Measurements from ENCODE around the gene KRTAP17-1. TPM values are rescaled to one million over a fixed set of nuclear protein-coding genes. Genes with fewer than 3 reads are reported as not detected.
A peak's percentile ranks its signal among the peaks of the same experiment; 100 is the strongest.
"Not testable (repeated sequence)": the region's sequence is repeated elsewhere in the genome, so short reads cannot be mapped to it uniquely, and the experiment has no call there.

Gene KRTAP17-1
- total and polyA plus RNA-seq, 8 donors, result not detected

GRCh38 chr17:41284546-41284945 is 31.0 kb downstream of the KRTAP17-1 start:
- H3K27me3 ChIP-seq, result peaks cover 0 to 5% (median 0%) of the 10 kb centered on the region in 4 donors
- no peaks in the 10 kb centered on the region for H3K9me3 ChIP-seq
- no peaks in the 10 kb centered on the region for H3K36me3 ChIP-seq
- WGBS, 2 donors, result 27 to 29% methylated on average over 2 of the region's 2 CpGs
- no peak overlapping the region for H3K4me3 ChIP-seq
- no peak for DNase-seq
- no peak for FAIRE-seq
- H3K4me1 ChIP-seq, result no peaks in the 10 kb centered on the region
- no peak for TF ChIP-seq CTCF (IDR thresholded peaks at IDR 0.05)
- intact Hi-C loops (cut with DNase I), result no loop called here
- H3K27ac ChIP-seq, result no peak overlapping the region
- no peak for ATAC-seq

- no peak for FAIRE-seq
- ATAC-seq, result no peak
- intact Hi-C loops (cut with DNase I), result no loop called here
- H3K27me3 ChIP-seq, result peaks cover 0 to 5% (median 0%) of the 10 kb centered on the region in 4 donors
- H3K4me1 ChIP-seq, result no peaks in the 10 kb centered on the region
- 39 to 42% methylated on average over 3 of the region's 3 CpGs for WGBS, 2 donors
- H3K27ac ChIP-seq, result no peak overlapping the region
- no peaks in the 10 kb centered on the region for H3K36me3 ChIP-seq
- TF ChIP-seq CTCF (IDR thresholded peaks at IDR 0.05), result no peak
- no peak overlapping the region for H3K4me3 ChIP-seq
- no peaks in the 10 kb centered on the region for H3K9me3 ChIP-seq
- no peak for DNase-seq
Observed at GRCh38 chr17:41284043-41284442, 31.5 kb downstream of the KRTAP17-1 start.

- no peak for ATAC-seq
- Histone ChIP-seq H3K36me3 (no peaks in the 10 kb centered on the region), H3K27me3 (peaks cover 0 to 5% (median 0%) of the 10 kb centered on the region in 4 donors), H3K4me1 (no peaks in the 10 kb centered on the region), H3K9me3 (no peaks in the 10 kb centered on the region), H3K4me3 (no peak overlapping the region), H3K27ac (no peak overlapping the region)
- FAIRE-seq, result no peak
- intact Hi-C loops (cut with DNase I), result no loop called here
- no peak for DNase-seq
- TF ChIP-seq CTCF (IDR thresholded peaks at IDR 0.05), result no peak
- WGBS, 2 donors, result 66 to 75% methylated on average over 3 of the region's 3 CpGs
Observed at GRCh38 chr17:41278176-41278955, 37.1 kb downstream of the KRTAP17-1 start.

GRCh38 chr17:41275648-41276190 is 39.8 kb downstream of the KRTAP17-1 start, which contains the start of gene KRTAP9-7:
TSS of gene KRTAP9-7 (plus strand) at chr17:41275698. CDS start at chr17:41275698, 0 bp downstream.
- FAIRE-seq, result not testable (repeated sequence)
- peak in 1 of 6 donors; percentile 26 for DNase-seq

GRCh38 chr17:41271858-41272257 is 43.7 kb downstream of the KRTAP17-1 start:
- no peaks in the 10 kb centered on the region for H3K4me1 ChIP-seq
- FAIRE-seq (no peak), DNase-seq (no peak), ATAC-seq (no peak)
- WGBS, 2 donors, result 37% methylated on average over 1 of the region's 1 CpG; no CpG with 5 or more reads in 1 of the 2 donors
- no peaks in the 10 kb centered on the region for H3K27me3 ChIP-seq
- intact Hi-C loops (cut with DNase I), result no loop called here
- H3K36me3 ChIP-seq, result no peaks in the 10 kb centered on the region
- no peak overlapping the region for H3K27ac ChIP-seq
- H3K4me3 ChIP-seq, result no peak overlapping the region
- no peaks in the 10 kb centered on the region for H3K9me3 ChIP-seq
- no peak for TF ChIP-seq CTCF (IDR thresholded peaks at IDR 0.05)

More at GRCh38 chr17:41275648-41276190, 39.8 kb downstream of the KRTAP17-1 start, which contains the start of gene KRTAP9-7:
- H3K36me3 ChIP-seq; H3K9me3 ChIP-seq; H3K27ac ChIP-seq; H3K4me3 ChIP-seq; intact Hi-C loops (cut with DNase I); H3K4me1 ChIP-seq; ATAC-seq; H3K27me3 ChIP-seq: not testable (repeated sequence)
- WGBS, 2 donors, result 58 to 64% methylated on average over 3 of the region's 3 CpGs

GRCh38 chr17:41271323-41271722 is 44.2 kb downstream of the KRTAP17-1 start:
- WGBS, 2 donors, result 40% methylated on average over 1 of the region's 1 CpG; no CpG with 5 or more reads in 1 of the 2 donors
- H3K27ac ChIP-seq; intact Hi-C loops (cut with DNase I); H3K36me3 ChIP-seq; FAIRE-seq; DNase-seq; H3K4me3 ChIP-seq; H3K4me1 ChIP-seq; H3K27me3 ChIP-seq; ATAC-seq; H3K9me3 ChIP-seq: not testable (repeated sequence)

All from pancreas (tissue), 10 donors.